GM12872 (cell line): Measurements from ENCODE around the gene RBBP5.

ENCODE experiments used
- TF ChIP-seq, protein P1 (sequence below): IDR thresholded peaks from 3 replicates; pipeline ENCODE4 v1.5.1; 2011; ENCODE audit warnings: low read depth, mild to moderate bottlenecking, low read length, moderate library complexity; ENCODE audit not compliant: insufficient read depth

The RBBP5 gene

DNA sequence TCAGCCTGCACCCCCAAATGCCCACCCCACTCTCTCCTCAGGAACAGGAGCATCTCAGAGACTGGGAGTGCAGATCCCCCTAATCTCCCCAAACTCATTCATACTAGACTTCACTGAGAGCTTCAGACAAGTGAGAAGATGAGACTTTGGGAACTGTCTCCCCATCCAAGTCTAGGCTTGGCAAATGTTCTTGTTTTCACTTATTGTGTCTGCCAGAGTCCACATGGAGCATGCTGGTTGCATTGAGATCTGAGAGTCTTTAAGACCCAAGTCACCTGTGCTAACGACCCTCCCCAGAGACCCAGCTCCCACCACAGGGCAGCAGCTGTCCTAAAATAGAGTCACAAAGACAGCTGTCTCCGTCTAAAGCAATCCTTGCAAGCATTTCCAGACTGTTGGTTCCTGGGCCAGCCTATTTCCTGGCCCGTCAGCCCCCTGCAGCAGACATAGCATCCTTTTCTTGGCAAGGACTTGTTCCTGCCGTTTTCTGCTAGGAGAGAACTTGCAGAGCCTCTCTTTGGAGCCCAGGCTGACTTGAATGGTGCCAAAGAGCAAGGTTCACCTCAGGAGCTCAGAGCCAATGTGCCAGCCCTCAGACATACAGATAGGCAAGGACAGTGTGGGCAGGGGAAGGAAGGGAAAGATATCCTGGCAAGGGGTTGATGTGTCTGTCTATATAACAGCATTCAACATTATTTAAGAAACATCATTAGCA, 80.6 kb downstream of the RBBP5 start:
- TF ChIP-seq, protein P1, sequence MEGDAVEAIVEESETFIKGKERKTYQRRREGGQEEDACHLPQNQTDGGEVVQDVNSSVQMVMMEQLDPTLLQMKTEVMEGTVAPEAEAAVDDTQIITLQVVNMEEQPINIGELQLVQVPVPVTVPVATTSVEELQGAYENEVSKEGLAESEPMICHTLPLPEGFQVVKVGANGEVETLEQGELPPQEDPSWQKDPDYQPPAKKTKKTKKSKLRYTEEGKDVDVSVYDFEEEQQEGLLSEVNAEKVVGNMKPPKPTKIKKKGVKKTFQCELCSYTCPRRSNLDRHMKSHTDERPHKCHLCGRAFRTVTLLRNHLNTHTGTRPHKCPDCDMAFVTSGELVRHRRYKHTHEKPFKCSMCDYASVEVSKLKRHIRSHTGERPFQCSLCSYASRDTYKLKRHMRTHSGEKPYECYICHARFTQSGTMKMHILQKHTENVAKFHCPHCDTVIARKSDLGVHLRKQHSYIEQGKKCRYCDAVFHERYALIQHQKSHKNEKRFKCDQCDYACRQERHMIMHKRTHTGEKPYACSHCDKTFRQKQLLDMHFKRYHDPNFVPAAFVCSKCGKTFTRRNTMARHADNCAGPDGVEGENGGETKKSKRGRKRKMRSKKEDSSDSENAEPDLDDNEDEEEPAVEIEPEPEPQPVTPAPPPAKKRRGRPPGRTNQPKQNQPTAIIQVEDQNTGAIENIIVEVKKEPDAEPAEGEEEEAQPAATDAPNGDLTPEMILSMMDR = no peak

DNA sequence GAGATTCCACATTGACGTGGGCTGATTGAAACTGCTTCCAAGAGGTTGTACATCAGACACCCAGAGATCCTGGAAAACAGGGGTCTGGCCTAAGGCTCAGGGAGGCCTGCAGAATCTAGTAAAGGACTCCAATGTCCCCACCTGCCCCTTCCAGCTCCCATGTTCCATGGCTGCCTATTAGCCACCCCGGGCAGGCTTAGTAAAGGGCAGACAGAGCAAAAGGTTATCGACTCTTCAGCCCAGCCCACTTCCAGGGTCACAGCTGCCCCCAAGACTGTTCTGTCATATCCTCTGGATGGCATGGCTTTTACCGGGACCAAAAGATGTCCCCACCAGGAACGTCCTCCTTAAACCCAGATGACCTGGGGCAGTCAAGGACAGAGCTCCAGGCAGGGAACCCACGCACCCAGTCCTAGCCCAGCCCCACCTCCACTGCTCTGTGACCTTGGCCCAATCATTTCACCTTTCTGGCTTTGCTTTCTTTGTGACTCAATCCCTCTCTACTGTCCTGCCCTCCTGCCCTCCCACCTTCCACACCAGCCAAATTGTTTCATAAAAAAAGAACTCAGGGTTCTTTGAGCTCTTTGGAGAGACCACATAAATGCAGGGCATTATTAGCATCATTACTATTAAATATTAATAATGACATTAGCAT, 83.5 kb downstream of the RBBP5 start:
- TF ChIP-seq, protein P1 = no peak

DNA sequence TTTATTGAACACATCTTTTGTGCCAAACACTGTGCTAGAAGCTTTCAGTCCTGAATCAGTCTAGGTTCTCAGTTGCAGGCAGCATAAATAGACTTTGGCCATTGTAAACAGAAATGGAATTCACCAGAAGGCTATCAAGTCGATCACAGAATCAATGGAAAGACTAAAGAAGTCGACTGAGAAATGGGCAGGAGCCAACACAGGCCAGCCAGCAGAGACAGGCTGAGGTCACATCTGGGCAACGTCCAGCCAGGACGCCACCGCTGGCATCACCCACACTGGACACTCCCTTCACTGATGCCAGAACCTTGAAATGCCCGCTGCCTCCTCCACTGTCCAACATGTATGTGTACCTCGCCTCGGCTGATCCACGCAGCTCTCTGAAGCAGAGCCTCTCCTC, 84.2 kb downstream of the RBBP5 start:
- TF ChIP-seq, protein P1 = no peak
